Fibroblast of mammary gland (primary cell): Measurements from ENCODE around the gene MTSS2.
A peak's percentile ranks its signal among the peaks of the same experiment; 100 is the strongest.
"Not testable (repeated sequence)": the region's sequence is repeated elsewhere in the genome, so short reads cannot be mapped to it uniquely, and the experiment has no call there.

Experiments
- DNase-seq: peaks from one replicate; pipeline ENCODE4 v3.0.0-alpha.2; 2010; ENCODE audit warnings: low read depth
- H3K4me3 ChIP-seq: 2 replicates; pipeline ENCODE4 v1.5.1; 2011; ENCODE audit warnings: low read depth, mild to moderate bottlenecking, low read length, moderate library complexity; ENCODE audit not compliant: control insufficient read depth
- CTCF ChIP-seq: conservative IDR thresholded peaks from 2 replicates; pipeline ENCODE4 v1.5.1; 2011; ENCODE audit warnings: low read depth, low read length, inconsistent platforms; ENCODE audit not compliant: control insufficient read depth, insufficient read depth

The MTSS2 gene

GRCh38 chr16:70644763-70645597, 40.9 kb downstream of the MTSS2 start:
- DNase-seq, result no peak
- no peak for TF ChIP-seq CTCF
- no peak overlapping the region for H3K4me3 ChIP-seq

GRCh38 chr16:70643264-70643663, 42.6 kb downstream of the MTSS2 start:
- not testable (repeated sequence) for DNase-seq, H3K4me3 ChIP-seq

DNA sequence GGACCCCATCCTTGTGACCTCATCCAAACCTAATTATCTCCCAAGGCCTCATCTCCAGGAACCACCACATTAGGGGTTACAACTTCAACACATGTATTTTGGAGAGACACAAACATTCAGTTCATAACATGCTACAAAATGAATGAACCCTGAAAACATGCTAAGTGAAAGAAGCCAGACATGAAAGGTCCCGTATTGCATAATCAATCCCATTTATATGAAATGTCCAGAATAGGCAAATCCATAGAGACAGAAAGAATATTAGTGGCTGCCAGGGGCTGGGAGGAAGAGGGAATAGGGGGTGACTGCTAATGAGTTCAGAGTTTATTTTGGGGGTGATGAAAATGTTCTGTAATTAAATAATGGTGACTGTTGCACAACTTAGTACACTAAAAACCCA, 43.2 kb downstream of the MTSS2 start:
- no peak for DNase-seq
- no peak overlapping the region for H3K4me3 ChIP-seq
- no peak for TF ChIP-seq CTCF

DNA sequence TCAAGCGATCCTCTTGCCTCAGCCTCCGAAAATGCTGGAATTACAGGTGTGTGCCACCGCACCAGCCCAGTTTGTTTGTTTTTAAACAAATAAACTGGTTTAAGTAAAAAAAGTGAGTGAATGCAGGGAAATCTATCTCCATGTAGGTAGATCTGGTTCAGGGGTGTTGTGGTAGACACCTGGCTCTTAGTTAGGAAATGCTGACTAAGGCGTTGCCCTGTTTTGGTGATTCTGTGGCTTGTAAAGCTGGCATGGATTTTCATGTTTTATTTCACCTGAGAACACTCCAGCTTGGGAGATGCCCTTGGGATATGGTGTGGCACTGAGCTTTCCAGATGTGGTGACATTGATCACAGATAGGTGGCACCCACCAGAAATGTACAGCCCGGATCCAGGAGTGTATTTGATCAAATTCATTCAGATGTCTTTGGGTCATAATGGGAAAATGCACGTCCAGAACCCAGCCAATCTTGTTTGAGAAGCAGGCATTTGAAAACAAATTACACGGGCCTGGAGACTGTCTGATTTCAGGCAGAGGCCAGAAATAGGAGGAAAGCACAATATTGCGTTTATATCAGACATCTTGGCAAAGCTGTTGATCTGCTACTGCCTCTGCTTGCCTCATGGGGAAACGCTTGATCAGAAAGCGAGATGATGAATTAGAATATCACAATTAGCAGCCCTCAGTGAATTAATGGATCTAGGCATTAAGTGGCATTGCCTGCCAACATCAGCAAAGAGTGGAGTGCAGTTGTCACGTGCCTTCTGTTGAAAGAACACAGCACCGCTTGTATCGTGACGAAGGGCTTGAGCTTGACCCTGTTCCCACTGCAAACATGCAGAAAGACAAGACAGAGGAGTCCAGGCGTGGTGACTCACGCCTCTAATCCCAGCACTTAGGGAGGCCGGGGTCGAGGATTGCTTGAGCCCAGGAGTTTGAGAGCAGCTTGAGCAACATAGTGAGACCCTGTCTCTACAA, 46.8 kb downstream of the MTSS2 start:
- TF ChIP-seq CTCF, result no peak
- DNase-seq, result peak; percentile 82
- no peak overlapping the region for H3K4me3 ChIP-seq
